Choroid plexus epithelial cell (primary cell): ENCODE results near the gene FAM120C.
A peak's percentile ranks its signal among the peaks of the same experiment; 100 is the strongest.

ENCODE experiments used
- DNase-seq: peaks from one replicate; pipeline ENCODE4 v3.0.0-alpha.2; 2010; ENCODE audit warnings: low read depth
- H3K4me3 ChIP-seq: 2 replicates; pipeline ENCODE4 v1.5.1; 2011; ENCODE audit warnings: low read depth, mild to moderate bottlenecking, control low read depth, low read length, moderate library complexity
- CTCF ChIP-seq: conservative IDR thresholded peaks from 2 replicates; pipeline ENCODE4 v1.5.1; 2011; ENCODE audit warnings: low read depth, mild to moderate bottlenecking, control low read depth, inconsistent platforms, low read length, moderate library complexity

Gene FAM120C, protein sequence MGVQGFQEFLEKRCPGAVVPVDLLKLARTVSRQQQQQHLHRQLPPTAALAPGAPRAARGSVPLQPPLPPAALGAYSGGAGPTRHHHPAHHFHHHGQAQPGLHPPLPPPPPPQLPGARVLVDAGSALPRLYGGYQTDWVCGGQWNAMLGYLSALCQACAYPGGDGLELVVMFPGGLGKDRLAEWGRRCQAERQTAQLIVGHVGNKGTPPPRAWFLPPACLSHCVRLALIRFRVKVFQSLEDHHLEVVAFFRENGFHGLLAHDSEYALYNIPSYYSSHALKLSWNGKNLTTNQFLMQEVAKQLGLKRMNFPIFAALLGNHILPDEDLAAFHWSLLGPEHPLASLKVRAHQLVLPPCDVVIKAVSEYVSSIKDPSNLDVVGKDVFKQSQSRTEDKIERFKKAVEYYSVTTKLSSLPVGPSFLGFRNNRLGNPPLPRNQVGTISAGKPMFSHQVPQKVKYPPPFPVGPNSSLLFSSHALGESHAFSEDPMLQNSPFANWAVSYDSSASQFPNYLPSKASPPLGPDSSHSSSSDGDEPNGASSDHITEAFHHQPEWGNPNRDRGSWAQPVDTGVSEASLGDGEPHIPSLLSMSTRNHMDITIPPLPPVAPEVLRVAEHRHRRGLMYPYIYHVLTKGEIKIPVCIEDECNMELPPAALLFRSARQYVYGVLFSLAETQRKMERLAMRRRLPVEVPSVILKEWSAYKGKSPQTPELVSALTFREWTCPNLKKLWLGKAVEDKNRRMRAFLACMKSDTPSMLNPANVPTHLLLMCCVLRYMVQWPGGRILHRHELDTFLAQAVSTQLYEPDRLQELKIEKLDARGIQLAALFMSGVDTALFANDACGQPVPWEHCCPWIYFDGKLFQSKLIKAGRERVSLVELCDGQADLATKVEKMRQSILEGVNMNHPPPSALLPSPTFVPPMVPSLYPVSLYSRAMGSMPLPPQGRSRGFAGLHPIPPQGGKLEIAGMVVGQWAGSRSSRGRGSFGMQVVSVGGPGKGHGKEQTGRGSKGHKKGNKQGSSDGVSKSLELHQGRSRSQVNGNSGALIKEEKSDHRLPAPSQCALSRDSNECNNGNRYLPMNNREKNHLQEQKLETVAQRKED

GRCh38 chrX:54182864-54183613 is at the start of gene FAM120C:
Gene FAM120C (minus strand): TSS chrX:54183254. CDS start chrX:54183198, 56 bp downstream.
- H3K4me3 ChIP-seq, result peak within 1 kb of the TSS; percentile 70
- DNase-seq, result peak; percentile 73
- no peak for TF ChIP-seq CTCF

DNA sequence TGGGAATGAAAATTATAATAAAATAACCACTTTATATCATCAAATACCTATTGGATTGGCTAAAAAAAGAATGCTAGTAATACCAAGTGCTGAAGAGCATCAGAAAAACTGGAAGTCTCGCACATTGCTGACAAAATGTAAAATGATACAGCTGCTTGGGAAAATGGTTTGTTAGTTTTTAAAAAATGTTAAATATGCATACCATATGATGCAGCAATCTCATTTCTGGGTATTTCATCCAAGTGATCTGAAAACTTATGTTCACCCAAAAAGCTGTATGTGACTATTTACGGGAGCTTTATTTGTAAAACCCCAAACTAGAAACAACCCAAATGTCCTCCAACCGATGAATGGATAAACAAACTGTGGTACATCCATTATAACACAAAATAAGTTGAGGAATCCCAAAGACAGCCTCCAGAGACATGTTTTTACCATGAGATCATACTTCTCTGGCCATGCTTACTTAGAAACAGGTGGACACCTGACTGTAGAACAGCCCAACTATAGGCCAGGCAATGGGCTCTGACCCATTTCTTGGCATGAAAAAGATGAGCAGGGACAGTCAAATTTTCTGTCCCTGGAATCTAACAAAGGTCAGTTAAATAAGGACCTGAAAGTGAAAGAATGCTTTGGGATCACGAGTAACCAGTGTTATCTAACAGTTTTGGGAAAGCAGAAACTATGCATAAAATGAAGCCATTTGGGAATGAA is 47.5 kb upstream of the FAM120C start:
- DNase-seq, result peak; percentile 49

DNA sequence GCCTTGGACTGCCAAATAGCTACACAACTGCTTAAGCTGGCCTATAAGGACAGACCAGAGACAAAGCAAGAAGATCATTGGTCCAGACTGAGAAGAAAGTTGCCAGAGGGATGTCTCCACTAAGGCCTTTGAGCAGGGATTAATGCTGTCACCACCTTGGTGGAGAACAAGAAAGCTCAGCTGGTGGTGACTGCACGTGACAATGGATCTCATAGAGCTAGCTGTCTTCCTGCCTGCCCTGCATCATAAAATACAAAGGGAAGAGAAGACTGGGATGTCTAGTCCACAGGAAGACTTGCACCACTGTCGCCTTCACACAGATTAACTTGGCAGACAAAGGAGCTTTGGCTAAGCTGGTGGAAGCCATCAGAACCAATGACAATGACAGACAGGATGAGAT is 40.5 kb upstream of the FAM120C start:
- TF ChIP-seq CTCF, result no peak
- DNase-seq, result no peak
- no peak overlapping the region for H3K4me3 ChIP-seq

More for the DNA sequence above, 47.5 kb upstream of the FAM120C start:
- H3K4me3 ChIP-seq, result no peak overlapping the region
- TF ChIP-seq CTCF, result no peak

- no peak for TF ChIP-seq CTCF
- DNase-seq, result no peak
- no peak overlapping the region for H3K4me3 ChIP-seq
These were observed 30.5 kb upstream of the FAM120C start for GRCh38 chrX:54213603-54214002.

GRCh38 chrX:54208531-54208930 is 25.5 kb upstream of the FAM120C start:
- no peak for TF ChIP-seq CTCF
- H3K4me3 ChIP-seq, result no peak overlapping the region
- DNase-seq, result peak; percentile 42

- no peak for TF ChIP-seq CTCF
- no peak for DNase-seq
These were observed 15.2 kb upstream of the FAM120C start for GRCh38 chrX:54198262-54198661.

More at GRCh38 chrX:54198262-54198661, 15.2 kb upstream of the FAM120C start:
- no peak overlapping the region for H3K4me3 ChIP-seq
